Naive thymus-derived CD4-positive, alpha-beta T cell (primary cell): ENCODE results near the gene ARHGAP18. TPM values are rescaled to one million over a fixed set of nuclear protein-coding genes. Genes with fewer than 3 reads are reported as not detected.
A peak's percentile ranks its signal among the peaks of the same experiment; 100 is the strongest.

Experiments
- ATAC-seq: fragments of 150-1000 bp; cut with Tn5 transposase; 2 replicates; pipeline ENCODE4 v1.10.0; 2021; ENCODE audit warnings: mild to moderate bottlenecking, moderate library complexity
- CTCF ChIA-PET: fragments of 350-600 bp; sonication (Branson Sonifier 250); formaldehyde crosslinking; loops from one replicate; lab custom pipeline; 2021; ENCODE audit warnings: antibody characterized with exemption; lab: Charles Lee
- POLR2A ChIA-PET: fragments of 350-600 bp; sonication (Branson Sonifier 250); formaldehyde crosslinking; loops from one replicate; lab custom pipeline; 2021; ENCODE audit warnings: antibody characterized with exemption, inconsistent platforms; lab: Charles Lee
- DNase-seq, 9 donors: peaks; one replicate each; pipeline versions ENCODE4 v3.0.0 to v3.0.0-alpha.2; 2020 to 2022; ENCODE audit warnings: mixed read lengths in 1 of 9
- H3K27ac ChIP-seq: one replicate; pipeline ENCODE4 v1.7.0; 2013; ENCODE audit warnings: mild to moderate bottlenecking, low read depth, low read length, moderate library complexity
- H3K27me3 ChIP-seq, 2 donors: one replicate each; pipeline ENCODE4 v1.7.0; 2013; ENCODE audit warnings: low read length in 2 of 2, mild to moderate bottlenecking in 2 of 2, moderate library complexity in 2 of 2; ENCODE audit not compliant: control insufficient read depth in 2 of 2, insufficient read depth in 2 of 2
- H3K36me3 ChIP-seq, 3 experiments: 1 replicate in 2 of 3; 2 replicates in 1 of 3; pipeline ENCODE4 v1.7.0; 2013; ENCODE audit warnings: low read length in 3 of 3, mild to moderate bottlenecking in 3 of 3, moderate library complexity in 1 of 3; ENCODE audit not compliant: insufficient read depth in 3 of 3, control insufficient read depth in 2 of 3
- H3K4me1 ChIP-seq, 2 donors: one replicate each; pipeline ENCODE4 v1.7.0; 2013; ENCODE audit warnings: low read length in 2 of 2, mild to moderate bottlenecking in 2 of 2, moderate library complexity in 1 of 2; ENCODE audit not compliant: control insufficient read depth in 2 of 2, insufficient read depth in 2 of 2
- H3K4me3 ChIP-seq: 2 replicates; pipeline ENCODE4 v1.7.0; 2013; ENCODE audit warnings: mild to moderate bottlenecking, low read length
- H3K9me3 ChIP-seq, 3 experiments: 1 replicate in 2 of 3; 2 replicates in 1 of 3; pipeline ENCODE4 v1.7.0; 2013; ENCODE audit warnings: low read length in 3 of 3; ENCODE audit not compliant: control insufficient read depth in 2 of 3
- H3K27ac Mint-ChIP-seq, 9 donors: one replicate each; pipeline ENCODE4 v1.8.0; 2020 to 2022; ENCODE audit warnings: mixed read lengths in 9 of 9, mild to moderate bottlenecking in 8 of 9, moderate library complexity in 5 of 9, inconsistent platforms in 2 of 9
- H3K27me3 Mint-ChIP-seq, 5 donors: one replicate each; pipeline ENCODE4 v1.8.0; 2021 to 2022; ENCODE audit warnings: mixed read lengths in 5 of 5, mild to moderate bottlenecking in 1 of 5
- H3K36me3 Mint-ChIP-seq, 5 donors: one replicate each; pipeline ENCODE4 v1.8.0; 2020 to 2022; ENCODE audit warnings: mixed read lengths in 5 of 5, mild to moderate bottlenecking in 3 of 5, inconsistent platforms in 1 of 5
- H3K4me1 Mint-ChIP-seq, 7 donors: one replicate each; pipeline ENCODE4 v1.8.0; 2020 to 2022; ENCODE audit warnings: mixed read lengths in 7 of 7, mild to moderate bottlenecking in 3 of 7, inconsistent platforms in 1 of 7
- H3K4me3 Mint-ChIP-seq, 10 donors: one replicate each; pipeline ENCODE4 v1.8.0; 2020 to 2022; ENCODE audit warnings: mild to moderate bottlenecking in 10 of 10, mixed read lengths in 10 of 10, moderate library complexity in 6 of 10, inconsistent platforms in 2 of 10
- H3K9me3 Mint-ChIP-seq, 11 donors: one replicate each; pipeline ENCODE4 v1.8.0; 2020 to 2022; ENCODE audit warnings: mixed read lengths in 11 of 11, mild to moderate bottlenecking in 4 of 11, inconsistent platforms in 1 of 11, moderate library complexity in 1 of 11
- intact Hi-C, 2 donors: fragments of 100-400 bp; cut with micrococcal nuclease; formaldehyde crosslinking; loops; one replicate each; pipeline ENCODE4 v1.15.1; 2023
- polyA plus RNA-seq, 2 donors: library from polyadenylated mRNA; unstranded; fragments of 300-500 nt; fragmentation: Illumina TruSeq; gene quantifications; one replicate each; pipeline ENCODE4 v1.2.3, GENCODE V29; 2021
- total RNA-seq, 6 experiments: library from RNA in 5 of 6; stranded (reverse) in 5 of 6; gene quantifications; 1 replicate in 5 of 6; 2 replicates in 1 of 6; pipeline ENCODE4 v1.2.3 and lab custom pipeline; 2021 to 2026

ARHGAP18 gene
- total and polyA plus RNA-seq, 7 experiments from 2014 or later = 0.53 to 9.4 (median 1.5) TPM

DNA sequence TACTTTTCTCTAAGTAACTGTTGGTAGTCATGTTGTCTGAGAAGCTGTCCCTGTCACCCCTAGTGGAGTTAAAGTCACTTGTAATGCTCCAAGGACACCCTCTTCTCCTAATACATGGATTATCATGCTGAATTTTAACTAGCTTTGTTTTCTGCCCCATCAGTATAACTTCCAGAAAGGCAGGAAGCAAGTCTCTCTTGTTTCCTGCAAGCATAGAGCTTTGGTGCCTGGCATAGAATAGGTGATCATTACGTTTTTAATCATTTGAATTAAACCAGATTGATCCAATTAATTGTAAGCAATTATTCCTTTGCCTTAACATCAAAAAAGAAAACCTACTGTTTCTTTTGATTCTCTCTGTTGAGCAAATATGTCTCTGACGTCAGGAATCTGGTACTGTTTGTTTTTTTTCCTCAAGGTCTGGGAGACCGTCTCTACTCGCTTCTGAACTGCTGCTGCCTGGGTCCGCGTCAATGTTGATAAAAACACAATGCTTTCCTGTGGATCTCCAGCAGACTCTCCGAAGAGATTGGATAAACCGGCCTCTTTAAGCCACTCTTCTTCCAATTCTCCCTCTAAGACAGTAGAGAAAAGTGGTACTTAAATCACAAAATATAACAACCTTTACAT is 71.8 kb downstream of the ARHGAP18 start:
- Mint-ChIP-seq H3K4me3 (no peak overlapping the region), H3K9me3 (no peaks in the 10 kb centered on the region), H3K27me3 (no peaks in the 10 kb centered on the region), H3K4me1 (peaks cover 0 to 3% (median 0%) of the 10 kb centered on the region in 7 donors), H3K36me3 (peaks cover 0 to 18% (median 7%) of the 10 kb centered on the region in 5 donors), H3K27ac (no peak overlapping the region)
- ChIA-PET POLR2A (no interaction called here), CTCF (no interaction called here)
- H3K27me3 ChIP-seq = no peaks in the 10 kb centered on the region
- H3K4me1 ChIP-seq = no peaks in the 10 kb centered on the region
- H3K27ac ChIP-seq = no peak overlapping the region
- intact Hi-C loops = no loop called here
- no peaks in the 10 kb centered on the region for H3K9me3 ChIP-seq
- no peaks in the 10 kb centered on the region for H3K36me3 ChIP-seq
- no peak for ATAC-seq
- DNase-seq = no peak
- no peak overlapping the region for H3K4me3 ChIP-seq

DNA sequence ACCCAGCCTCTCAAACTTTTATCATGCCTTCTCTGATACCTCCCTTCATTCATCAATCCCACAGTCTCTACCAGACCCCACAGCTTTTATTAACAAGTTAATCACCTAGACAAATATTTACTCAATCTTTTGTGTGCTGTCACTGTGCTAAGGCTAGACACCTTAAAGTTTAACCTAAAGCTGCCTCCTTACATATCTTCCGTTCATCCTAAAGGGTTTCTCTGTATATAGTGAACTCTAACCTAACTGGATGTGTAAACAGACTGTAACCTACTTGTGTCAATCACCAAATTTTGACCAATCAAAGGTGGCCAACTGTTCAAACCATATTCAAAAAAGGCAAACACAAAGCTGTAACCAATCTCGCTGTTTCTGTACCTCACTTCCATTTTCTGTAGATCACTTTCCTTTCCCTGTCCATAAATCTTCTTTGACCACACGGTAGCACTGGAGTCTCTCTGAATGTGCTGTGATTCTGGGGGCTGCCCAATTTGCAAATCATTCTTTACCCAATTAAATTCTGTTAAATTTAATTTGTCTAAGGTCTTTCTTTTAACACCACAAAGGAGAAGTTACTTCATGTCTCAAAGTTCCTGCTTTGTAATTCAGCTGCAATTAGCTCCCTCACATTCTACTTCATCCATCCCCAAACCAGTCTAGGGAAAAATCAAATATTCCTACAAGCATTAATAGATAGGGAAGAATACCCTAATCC is 72.5 kb downstream of the ARHGAP18 start:
- H3K4me1 ChIP-seq = no peaks in the 10 kb centered on the region
- no peaks in the 10 kb centered on the region for H3K27me3 ChIP-seq
- POLR2A ChIA-PET = no interaction called here
- Mint-ChIP-seq H3K27ac (no peak overlapping the region), H3K4me1 (peaks cover 0 to 3% (median 0%) of the 10 kb centered on the region in 7 donors), H3K36me3 (peaks cover 0 to 18% (median 7%) of the 10 kb centered on the region in 5 donors), H3K9me3 (no peaks in the 10 kb centered on the region), H3K4me3 (no peak overlapping the region), H3K27me3 (no peaks in the 10 kb centered on the region)
- ATAC-seq = no peak
- no peaks in the 10 kb centered on the region for H3K36me3 ChIP-seq
- no peaks in the 10 kb centered on the region for H3K9me3 ChIP-seq
- intact Hi-C loops = no loop called here
- H3K4me3 ChIP-seq = no peak overlapping the region
- DNase-seq = no peak
- no peak overlapping the region for H3K27ac ChIP-seq
- CTCF ChIA-PET = no interaction called here

DNA sequence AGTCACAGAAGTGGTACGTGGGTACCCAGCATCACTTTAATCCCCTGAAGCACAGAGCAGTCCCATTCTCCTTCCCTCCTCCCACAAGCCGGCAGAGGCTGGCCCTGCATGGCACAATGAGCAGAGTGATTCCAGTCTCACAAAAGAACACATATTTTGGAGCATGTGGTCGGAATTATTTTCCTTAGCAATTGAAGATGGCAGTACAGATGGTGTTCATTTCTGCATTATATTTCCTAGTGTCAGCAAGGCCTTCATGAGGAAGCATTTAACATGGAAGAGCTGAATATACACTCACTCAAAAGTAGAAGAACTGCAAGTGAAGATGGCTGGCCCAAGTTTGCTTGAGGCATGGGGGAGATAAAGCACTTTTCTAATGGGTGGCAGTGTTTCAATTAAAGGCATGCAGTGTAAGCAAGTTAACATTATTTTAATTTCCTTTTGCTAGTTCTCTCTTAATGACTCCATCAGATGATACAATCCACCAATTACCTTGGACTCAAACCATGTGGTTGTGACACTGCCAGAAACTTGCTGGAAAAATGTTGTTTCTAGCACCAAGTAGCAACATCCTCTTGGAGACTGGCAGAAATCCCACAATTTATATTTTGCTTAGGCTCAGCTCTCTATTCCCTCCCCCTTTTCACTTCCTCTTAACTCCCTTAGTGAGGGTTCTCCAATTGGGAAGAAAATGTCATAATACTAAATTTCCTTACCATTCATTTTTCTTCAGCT is 74.4 kb downstream of the ARHGAP18 start:
- H3K9me3 ChIP-seq = no peaks in the 10 kb centered on the region
- no peaks in the 10 kb centered on the region for H3K4me1 ChIP-seq
- peaks cover 0 to 14% (median 7%) of the 10 kb centered on the region in 5 donors for H3K36me3 Mint-ChIP-seq
- no peak for ATAC-seq
- H3K27ac Mint-ChIP-seq = peak overlapping the region in 1 of 9 donors; percentile 33
- H3K4me3 Mint-ChIP-seq = no peak overlapping the region
- no peaks in the 10 kb centered on the region for H3K27me3 Mint-ChIP-seq
- ChIA-PET POLR2A (no interaction called here), CTCF (no interaction called here)
- no peak overlapping the region for H3K27ac ChIP-seq
- no peaks in the 10 kb centered on the region for H3K27me3 ChIP-seq
- DNase-seq = no peak
- intact Hi-C loops = no loop called here
- no peak overlapping the region for H3K4me3 ChIP-seq
- no peaks in the 10 kb centered on the region for H3K9me3 Mint-ChIP-seq
- peaks cover 0 to 3% (median 0%) of the 10 kb centered on the region in 7 donors for H3K4me1 Mint-ChIP-seq
- no peaks in the 10 kb centered on the region for H3K36me3 ChIP-seq

DNA sequence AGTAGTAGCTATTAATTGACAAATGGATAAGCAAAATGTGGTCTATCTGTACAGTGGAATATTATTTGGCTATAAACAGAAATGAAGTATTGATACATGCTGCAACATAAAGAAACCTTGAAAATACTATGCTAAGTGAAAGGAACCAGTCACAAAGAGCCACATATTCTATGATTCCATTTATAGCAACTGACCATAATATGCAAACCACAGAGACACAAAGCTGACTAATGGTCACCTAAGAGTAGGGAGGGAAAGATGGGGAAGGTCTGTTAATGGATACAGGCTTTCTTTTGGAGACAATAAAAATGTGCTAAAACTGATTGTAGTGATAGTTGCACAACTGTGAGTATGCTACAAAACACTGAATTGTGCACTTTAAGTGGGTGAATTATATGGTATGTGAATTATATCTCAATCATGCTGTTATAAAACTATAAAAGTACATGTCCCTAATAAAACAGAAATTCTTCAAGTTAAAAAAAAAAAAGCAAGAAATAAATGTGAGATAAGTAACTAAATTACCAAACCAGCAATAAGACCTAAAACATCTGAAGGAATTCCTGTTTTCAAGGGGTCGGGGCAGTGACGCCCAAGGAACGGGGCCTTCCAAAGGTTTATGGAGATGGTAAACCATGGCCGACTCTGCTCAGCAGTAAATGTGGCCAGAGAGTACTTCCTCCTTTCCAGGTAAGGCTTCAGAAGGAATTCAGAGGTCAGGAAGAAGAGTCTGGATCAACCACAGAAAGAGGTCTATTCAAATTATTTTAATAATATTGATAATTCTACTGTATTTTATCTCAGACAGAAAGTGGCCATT is 75.4 kb downstream of the ARHGAP18 start:
- POLR2A ChIA-PET = no interaction called here
- H3K27ac Mint-ChIP-seq = no peak overlapping the region
- CTCF ChIA-PET = no interaction called here

DNA sequence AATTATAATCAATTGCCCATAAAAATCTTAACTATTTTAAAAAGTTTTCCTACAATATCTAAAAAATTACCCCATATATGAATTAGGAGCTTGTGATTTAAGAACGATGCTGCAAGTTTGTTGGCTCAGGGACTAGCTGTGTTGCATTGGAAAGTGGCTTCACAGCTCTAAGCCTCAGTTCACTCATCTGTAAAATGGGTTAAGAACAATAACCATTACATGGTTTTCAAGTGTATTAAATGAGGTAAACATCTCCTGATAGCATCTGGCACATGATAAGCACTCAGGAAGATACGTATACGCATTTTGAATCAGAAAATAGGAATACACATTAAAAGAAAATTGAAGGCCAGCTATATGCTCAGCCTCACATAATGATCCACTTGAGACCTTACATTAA is 76.4 kb downstream of the ARHGAP18 start:
- H3K27ac Mint-ChIP-seq = no peak overlapping the region
- POLR2A ChIA-PET = interaction anchor here (0.6 kb wide), 1 partner anchor 413 kb away, joined by 3 read pairs; no protein-coding TSS in a partner anchor
- intact Hi-C loops = no loop called here

More for the DNA sequence above, 75.4 kb downstream of the ARHGAP18 start:
- ATAC-seq = no peak
- intact Hi-C loops = no loop called here
- H3K36me3 Mint-ChIP-seq = peaks cover 0 to 14% (median 7%) of the 10 kb centered on the region in 5 donors
- no peaks in the 10 kb centered on the region for H3K27me3 ChIP-seq
- no peaks in the 10 kb centered on the region for H3K27me3 Mint-ChIP-seq
- no peak overlapping the region for H3K4me3 ChIP-seq
- H3K4me3 Mint-ChIP-seq = no peak overlapping the region
- H3K4me1 Mint-ChIP-seq = peaks cover 0 to 3% (median 0%) of the 10 kb centered on the region in 7 donors
- H3K4me1 ChIP-seq = no peaks in the 10 kb centered on the region
- DNase-seq = no peak
- no peaks in the 10 kb centered on the region for H3K9me3 Mint-ChIP-seq
- H3K27ac ChIP-seq = no peak overlapping the region
- no peaks in the 10 kb centered on the region for H3K36me3 ChIP-seq
- H3K9me3 ChIP-seq = no peaks in the 10 kb centered on the region

DNA sequence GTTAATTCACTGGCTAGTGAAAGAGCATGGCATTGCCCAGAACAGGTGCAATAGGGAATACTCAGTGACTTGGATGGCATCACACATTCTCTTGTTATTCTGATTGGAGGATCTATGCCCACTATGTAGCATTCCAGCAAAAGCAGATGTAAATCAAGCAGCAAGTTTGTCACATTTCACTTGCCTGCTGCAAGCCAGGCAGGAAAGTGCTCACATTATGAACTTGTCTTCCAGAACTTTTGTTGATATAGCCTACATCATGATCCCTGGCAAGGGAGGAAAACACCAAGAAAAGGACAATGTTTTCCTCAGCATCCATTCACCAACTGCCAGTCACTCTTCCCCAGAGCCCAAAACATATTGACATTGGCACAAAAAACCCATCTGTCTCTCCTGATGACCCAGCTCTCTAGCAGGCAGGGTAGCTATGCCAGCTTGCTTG is 77.8 kb downstream of the ARHGAP18 start:
- ATAC-seq (no peak), DNase-seq (no peak)
- Mint-ChIP-seq H3K27me3 (no peaks in the 10 kb centered on the region), H3K4me3 (no peak overlapping the region), H3K36me3 (peaks cover 0 to 7% (median under 1%) of the 10 kb centered on the region in 5 donors), H3K9me3 (no peaks in the 10 kb centered on the region), H3K4me1 (peaks cover 0 to 3% (median 0%) of the 10 kb centered on the region in 7 donors), H3K27ac (no peak overlapping the region)
- intact Hi-C loops = no loop called here
- H3K9me3 ChIP-seq = no peaks in the 10 kb centered on the region
- H3K36me3 ChIP-seq = no peaks in the 10 kb centered on the region
- no peaks in the 10 kb centered on the region for H3K27me3 ChIP-seq
- ChIA-PET POLR2A (no interaction called here), CTCF (no interaction called here)
- H3K4me3 ChIP-seq = no peak overlapping the region
- H3K27ac ChIP-seq = no peak overlapping the region
- no peaks in the 10 kb centered on the region for H3K4me1 ChIP-seq

More for the DNA sequence above, 76.4 kb downstream of the ARHGAP18 start:
- Mint-ChIP-seq H3K27me3 (no peaks in the 10 kb centered on the region), H3K36me3 (peaks cover 0 to 14% (median 7%) of the 10 kb centered on the region in 5 donors), H3K4me3 (no peak overlapping the region), H3K9me3 (no peaks in the 10 kb centered on the region), H3K4me1 (peaks cover 0 to 3% (median 0%) of the 10 kb centered on the region in 7 donors)
- Histone ChIP-seq H3K4me1 (no peaks in the 10 kb centered on the region), H3K36me3 (no peaks in the 10 kb centered on the region), H3K27me3 (no peaks in the 10 kb centered on the region), H3K9me3 (no peaks in the 10 kb centered on the region), H3K27ac (no peak overlapping the region), H3K4me3 (no peak overlapping the region)
- DNase-seq (no peak), ATAC-seq (no peak)
- CTCF ChIA-PET = interaction anchor here (0.6 to 0.7 kb wide), 2 partner anchors 69 to 95 kb away, joined by 3 to 4 read pairs; no protein-coding TSS in a partner anchor
